SIG-M5 treated with dmso at 0.1 percent for 504 hours (cell line): ENCODE data around the gene SULT1C4.
A peak's percentile ranks its signal among the peaks of the same experiment; 100 is the strongest.

Experiments used
- DNase-seq: peaks from one replicate; lab custom pipeline; 2025; ENCODE audit not compliant: unreplicated experiment; lab: John Stamatoyannopoulos, UW

Gene SULT1C4

DNA sequence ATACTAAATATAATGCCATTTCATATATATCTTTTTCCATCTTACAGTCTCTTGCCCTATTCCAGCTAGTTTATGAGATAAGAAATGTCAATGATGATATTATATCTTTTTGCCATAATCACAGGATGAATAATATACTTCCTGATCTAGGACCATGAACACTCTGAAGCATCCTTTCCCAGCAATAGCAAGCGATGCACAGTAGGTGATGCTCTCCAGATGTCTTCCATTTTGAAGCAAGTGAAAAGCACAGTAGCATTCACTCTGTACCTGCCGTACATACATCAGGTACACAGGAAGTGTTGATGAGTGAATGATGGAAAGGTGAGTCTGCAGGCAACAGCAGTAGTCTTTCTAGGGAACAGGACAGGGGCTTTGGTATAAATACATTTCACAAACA, 8.6 kb upstream of the SULT1C4 start:
- DNase-seq, result no peak

DNA sequence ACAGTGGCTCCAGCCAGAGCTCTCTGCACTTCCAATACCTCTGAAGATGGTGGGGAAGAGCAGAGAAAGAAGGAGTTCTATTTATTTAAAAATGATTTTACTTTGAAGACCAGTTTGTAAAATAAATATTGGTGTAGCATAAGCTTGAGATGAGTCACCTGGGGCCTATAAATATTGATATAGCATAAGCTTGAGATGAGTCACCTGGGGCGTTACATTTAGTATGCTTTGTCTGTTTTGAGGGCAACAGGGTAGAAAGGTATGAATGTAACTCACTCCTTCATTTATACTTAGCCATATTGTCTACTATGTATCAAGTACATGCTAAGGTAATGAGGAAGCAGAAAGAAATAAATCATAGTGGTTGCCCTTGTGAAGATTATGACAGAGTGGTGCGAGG, 7.7 kb upstream of the SULT1C4 start:
- peak; percentile 46 for DNase-seq

DNA sequence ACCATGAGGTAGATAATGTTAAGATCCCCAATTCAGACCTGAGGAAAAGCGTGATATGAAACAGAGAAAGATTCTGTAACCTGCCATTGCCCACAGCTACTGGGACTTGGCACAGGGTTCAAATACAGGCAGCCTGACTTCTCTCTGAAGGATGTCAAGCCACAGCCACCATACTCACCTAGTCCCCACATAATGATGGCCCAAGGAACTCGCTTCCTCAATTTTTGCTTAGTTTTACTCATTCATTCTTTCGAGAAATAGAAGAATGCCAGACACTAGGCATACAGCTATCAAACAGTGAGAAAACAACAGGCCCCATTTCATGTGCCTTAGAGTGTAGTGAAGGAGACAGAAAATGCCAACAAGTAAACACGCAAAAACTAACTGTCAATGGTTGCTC, 980 bp upstream of the SULT1C4 start:
- DNase-seq, result no peak

DNA sequence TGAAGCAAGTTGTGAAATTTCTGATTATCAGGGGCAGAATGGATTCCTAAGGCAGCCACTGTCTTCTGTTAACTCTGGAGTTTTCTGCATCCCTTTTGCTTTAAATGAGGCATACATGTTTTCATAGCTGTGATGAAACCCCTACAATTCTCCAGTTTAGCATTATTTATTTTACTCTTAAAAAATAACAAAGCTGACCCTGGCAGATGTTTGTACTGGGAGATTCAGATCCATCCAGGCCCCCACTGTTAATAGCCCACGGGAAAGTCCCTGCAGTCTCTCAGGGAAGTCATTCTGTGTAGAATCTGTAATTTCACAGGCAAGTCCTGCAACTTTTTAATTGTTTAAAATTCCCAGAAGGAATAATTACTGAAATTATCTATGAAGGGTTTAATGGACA, 353 bp upstream of the SULT1C4 start:
- DNase-seq, result no peak

DNA sequence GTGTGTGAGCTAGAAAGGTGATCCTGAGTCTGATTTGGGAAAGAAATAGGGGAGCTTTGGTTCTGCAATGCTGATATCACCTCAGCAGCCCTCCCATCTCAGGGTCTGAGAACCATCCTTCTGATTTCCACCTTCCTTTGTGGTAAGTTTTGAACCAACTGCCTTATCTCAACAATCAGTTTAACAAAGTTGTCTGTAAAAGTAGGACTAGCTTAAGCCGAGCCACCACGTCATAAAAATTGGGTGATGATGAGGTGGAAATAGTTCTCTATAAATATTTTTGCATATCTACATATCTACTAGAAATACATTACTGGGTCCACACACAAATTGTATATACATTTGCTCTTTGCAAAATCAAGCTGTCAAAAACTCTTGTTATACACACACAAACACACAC, 1.1 kb downstream of the SULT1C4 start:
- DNase-seq, result no peak

DNA sequence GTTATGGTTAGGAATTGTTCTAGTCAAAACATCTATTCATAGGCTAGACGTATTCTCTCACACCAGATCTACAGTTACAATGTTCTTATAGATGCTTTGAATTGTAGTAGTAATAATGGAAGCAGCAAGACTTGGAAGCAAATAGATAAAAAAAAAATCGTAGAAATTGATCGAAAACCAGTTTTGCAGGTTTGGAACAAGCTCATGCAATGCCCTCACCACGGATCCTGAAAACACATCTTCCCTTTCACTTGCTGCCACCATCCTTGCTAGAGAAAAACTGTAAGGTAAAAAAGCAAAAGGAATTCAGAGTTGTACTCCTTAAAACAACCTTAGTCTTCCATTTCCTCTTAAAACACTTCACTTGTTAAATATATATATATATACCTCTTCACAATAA, 4.4 kb downstream of the SULT1C4 start:
- no peak for DNase-seq

DNA sequence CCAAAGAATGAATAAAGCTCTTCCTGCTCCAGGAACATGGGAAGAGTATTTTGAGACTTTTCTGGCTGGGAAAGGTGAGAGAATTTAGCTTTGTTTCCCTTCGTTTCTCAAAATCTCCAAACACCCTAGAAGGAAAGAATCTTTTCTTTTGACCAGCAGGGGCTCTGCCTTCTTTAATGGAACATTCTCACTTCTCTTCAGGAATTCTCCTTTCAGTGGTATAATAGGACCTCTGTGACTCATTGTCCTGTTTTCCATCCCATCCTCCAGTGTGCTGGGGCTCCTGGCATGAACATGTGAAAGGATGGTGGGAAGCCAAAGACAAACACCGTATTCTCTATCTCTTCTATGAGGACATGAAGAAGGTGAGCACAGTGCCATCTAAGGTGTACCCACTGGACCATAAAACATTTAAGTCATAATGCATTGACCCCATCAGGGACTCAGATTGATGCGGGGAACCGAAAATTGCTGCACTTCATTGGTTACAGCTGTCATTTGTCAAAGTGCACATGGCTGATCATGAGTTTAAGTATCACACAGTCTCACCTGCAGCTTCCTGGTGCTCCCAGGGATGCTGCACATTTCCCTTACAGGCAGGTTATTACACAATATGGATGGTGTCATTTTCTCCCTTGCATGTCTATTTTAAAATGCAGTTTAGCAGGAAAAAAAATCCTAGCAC, 5.5 kb downstream of the SULT1C4 start:
- no peak for DNase-seq

DNA sequence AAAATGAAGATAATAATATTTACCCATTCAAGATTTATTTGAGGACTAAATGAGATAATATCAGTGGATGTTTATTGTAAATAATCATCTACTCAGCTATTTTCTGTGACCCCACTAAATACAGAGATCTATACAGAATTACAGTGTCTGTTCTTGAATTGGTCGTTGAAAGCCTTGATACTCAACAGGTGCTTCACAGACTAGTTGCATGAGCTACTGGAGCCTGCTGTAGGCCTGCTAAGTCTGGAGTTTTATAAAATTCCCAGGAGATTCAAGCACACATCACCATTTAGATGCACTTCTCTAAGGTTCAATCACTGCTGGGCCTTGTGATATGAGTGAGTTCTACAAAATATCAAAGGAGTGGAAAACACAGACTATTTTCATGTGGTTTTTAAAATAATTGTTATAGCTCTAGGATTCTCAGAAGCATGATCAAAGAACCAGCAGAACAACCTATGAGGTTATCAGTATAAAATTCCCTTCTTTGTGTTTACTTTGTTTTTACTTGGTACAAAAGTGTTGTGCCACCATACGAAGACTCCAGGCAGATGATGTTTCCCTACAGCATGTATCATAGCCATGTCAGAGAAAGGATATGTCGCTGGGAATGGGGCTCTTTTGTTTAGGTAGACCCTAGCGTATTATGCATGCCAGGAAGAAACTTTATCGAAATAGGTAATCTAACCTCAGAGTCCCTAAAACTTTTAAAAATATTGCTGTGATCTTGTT, 7.1 kb downstream of the SULT1C4 start:
- DNase-seq, result no peak

DNA sequence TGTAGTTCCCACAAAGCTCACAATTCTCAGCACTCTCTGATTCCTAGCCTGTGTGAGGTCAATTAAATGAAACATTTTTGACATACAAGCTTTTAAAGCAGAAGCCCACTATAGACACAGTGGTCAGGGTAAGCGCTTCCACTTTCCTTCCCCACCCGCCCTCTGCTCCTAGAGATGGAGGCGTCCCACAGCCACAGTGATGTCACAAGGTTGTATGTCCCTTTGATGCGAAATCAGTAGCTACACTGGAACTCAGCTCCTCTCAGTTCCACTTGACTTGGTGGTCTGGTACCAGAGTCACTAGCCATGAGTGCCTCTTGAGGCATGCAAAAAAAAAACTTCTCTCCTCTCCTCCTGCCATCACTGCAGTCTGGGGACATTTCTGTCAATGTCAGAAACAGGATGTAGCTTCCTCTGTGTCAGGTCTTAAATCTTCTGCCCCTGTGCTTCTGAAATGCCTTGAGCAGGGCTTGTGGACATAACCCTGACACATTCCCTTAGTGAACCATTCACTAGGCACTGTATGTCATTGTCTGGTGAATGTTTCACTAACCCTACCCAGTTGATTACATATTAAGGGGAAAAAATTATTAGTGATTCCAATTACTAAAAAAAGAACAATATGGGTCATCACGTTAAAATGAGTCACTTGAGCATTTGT, 7.8 kb downstream of the SULT1C4 start:
- no peak for DNase-seq

DNA sequence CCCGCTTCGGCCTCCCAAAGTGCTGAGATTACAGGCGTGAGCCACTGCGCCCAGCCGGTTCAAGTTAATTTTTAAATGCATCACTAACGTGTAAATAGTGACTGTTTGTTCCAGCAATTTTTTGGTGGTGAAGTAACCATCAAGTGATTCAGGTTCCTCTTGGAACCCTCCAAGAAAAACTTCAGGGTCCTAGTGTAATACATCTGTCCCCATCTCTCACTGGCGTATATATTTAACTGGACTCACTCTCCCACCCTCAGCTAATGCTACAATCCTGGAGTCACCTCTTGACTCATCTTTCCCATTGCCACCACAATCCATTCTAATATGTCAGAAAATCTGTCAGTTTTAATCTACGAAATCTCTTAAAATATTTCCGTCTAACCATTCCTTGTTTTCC, 10.3 kb downstream of the SULT1C4 start:
- DNase-seq, result no peak

DNA sequence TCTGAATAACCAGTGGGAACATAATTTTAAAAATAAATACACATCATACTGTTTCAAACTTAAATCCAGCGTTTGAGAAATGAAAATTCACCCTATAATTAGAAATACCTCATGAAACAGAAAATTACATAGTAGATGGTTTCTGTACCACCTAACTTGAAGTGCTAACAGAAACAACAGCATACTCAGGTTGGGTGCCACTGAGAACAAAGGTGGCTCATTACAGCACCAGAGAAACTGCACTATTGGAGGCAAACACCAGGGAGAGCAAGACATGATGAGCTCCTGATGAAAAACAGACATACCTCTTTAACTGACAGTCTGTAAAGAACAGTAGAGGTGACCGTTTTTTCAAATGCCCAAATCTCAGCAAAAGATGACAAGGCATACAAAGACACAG, 12.6 kb downstream of the SULT1C4 start:
- DNase-seq, result no peak

DNA sequence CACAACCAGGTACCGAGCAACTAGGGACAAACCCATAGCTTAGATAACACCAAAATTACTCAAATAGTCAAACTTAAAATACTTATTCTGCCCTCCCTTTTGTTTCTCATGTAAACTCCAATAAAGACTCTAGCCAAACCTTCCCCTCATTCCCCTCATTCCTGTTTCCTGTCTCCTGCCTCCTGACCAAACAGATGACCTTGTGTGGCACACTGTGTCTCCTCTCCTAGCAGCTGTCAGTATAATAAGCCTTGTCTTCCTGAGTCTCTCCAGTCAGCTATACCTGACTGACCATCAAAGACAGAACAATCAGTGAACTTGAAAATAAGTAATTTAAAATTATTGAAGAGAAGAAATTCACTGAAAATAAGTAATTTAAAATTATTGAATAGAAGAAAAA, 14.3 kb downstream of the SULT1C4 start:
- DNase-seq, result no peak

DNA sequence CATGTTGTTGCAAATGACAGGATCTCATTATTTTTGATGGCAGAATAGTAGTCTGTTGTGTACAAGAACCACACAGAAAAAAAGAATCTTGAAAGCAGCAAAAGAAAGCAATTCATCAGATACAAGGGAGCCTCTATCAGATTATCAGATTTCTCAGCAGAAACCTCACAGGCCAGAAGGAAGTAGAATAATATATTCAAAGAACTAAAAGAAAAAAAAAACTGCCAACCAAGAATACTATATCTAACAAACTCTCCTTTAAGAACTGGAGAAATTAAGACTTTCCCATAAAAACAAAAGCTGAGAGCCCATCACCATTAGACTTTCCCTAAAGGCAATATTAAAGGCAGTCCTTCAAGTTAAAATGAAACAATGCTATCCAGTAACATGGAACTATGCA, 15.4 kb downstream of the SULT1C4 start:
- no peak for DNase-seq

DNA sequence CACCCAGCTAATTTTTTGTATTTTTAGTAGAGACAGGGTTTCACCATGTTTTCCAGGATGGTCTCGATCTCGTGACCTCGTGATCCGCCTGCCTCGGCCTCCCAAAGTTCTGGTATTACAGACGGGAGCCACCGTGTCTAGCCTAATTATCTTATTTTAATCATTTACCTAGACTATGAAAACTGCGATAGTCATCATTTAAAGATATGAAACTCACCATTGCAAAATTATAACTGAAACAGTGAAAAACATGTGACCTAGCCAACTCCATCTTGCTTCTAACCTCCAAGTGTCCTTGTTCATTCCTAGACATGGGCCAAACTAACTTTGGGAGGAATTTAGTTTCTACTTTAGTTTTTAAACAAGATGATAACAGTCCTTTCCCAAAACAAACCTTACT, 17.4 kb downstream of the SULT1C4 start:
- DNase-seq, result no peak

DNA sequence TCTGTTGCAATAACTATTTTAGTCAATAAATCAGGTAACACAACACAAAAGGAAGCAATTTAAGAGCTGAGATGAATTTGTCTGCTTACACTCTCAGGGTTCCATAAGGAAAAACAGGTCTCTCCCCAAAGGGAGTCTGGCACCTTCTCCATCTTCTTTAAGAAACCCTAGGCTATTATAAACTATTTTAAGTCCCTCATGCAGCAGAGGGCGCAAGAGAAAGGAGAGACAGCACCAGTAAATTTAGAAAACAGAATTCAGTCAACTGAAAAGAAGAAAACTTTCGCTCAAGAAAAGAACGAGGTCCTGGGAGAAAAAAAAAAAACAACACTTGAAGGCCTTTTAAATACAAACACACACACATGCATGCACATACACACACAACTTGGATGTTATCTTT, 19.1 kb downstream of the SULT1C4 start:
- DNase-seq, result peak; percentile 41

DNA sequence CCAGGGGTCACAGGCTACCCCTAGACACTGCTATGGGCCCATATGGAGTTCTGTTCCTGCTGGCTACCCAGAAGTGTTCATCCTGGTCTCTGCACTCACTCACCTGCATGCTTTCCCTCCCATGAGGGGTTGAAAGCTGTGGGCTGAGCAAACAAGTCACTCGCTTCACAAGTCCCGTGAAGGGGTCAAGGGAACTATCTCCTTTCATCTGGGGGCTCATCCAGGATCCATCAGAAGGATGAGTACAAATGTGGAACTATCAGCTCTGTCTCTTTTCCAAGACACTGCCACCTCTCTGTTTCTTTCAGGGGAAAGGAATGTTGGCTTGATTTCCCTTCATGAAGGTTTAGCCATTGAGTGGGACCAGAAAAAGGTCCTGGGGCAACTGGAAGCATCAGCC, 21.7 kb downstream of the SULT1C4 start:
- no peak for DNase-seq

DNA sequence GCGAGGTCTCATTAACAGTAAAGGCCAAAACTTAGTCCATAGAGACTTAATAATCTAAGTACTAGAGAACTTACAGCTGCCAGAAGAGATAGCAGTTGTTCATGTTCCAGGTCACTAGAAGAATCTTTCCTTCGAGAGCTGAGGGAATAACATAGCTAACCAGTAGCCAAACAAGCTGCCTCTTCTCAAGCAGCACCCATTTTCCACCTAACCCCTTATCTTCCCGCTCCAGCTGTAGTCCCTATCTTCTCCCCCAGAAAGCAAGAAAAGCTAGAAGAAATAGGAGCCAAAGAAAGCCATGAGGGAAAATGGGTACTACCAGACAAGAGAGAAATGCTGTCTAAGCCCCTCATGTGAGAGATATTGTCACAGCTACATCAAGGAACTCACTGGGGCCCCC, 24.0 kb downstream of the SULT1C4 start:
- DNase-seq, result no peak

DNA sequence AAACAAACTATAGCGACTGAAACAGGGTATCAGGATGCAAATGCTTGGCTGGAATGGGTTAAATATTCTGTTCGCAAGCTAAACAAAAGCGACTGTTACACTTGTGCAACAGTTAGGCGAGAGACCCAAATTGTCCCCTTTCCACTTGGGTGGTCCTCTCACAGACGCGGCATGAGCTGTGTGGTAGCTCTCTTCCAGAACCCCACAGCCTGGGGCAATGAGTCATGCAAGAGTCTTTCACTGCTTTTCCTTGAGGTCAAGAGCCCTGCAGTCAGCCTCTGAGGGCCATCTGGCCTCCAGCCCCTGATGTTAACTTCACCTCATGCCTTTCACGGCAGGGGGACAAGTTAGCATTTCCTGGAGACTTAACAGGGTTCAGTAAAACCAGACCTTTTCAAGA, 25.7 kb downstream of the SULT1C4 start:
- no peak for DNase-seq

DNA sequence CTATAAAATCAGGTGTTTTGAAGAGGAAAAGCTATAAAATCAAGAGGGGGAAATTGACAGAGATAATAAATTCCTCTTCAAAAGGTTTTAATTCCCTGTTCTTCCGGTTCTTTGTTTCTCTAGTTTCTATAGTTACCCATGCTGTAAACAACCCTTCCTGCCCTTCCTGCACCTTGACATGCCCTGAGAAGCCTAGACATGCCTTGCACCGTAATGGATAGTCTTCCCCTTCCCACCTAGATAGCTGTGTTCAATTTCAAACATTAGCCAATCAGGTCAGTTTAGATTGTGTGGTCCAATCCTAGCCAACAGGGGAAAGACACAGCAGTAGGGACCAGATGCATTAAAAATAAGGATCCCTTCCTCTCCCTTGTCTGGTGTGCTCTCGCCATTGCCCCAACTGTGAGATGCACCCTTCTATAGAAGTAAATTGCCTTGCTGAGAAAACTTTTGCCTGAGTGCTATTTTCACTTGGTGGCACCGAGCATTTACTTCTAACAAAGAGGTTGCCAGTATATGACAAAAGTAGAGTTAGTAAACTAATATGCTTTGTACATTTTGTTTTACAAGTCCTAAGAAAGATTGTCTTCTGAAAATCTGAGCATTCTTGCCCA, 27.1 kb downstream of the SULT1C4 start:
- DNase-seq, result no peak

DNA sequence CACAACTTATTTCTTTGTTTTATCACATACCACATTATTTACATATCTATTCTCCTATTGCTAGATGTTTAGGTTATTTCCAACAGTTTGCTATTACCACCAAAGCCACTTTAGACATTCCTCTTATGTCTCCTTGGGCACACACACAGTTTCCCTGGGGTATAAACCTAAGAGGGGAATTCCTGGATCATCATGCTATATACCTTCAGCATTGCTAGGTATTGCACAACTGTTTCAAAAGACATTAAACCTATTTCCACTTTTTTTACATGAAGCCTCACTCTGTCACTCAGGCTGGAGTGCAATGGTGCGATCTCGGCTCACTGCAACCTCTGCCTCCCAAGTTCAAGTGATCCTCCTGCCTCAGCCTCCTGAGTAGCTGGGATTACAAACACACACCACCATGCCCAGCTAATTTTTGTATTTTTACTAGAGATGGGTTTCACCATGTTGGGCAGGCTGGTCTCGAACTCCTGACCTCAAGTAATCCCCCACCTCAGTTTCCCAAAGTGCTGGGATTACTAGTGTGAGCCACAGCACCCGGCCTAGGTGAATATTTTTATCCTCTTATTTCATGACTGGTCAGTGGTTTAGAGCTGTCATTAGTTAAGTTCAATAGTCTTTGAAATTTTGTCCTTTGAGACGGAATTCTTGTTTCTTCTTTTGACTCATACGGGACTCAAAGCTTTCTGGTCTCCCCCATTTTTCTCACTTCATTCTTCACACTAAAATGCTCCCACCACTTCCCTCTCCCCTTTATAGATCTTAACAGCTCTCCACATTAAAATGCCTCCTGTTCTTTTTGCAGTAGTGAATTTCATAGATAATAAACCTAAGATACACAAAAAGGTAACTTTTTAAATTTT, 30.3 kb downstream of the SULT1C4 start:
- DNase-seq, result no peak

DNA sequence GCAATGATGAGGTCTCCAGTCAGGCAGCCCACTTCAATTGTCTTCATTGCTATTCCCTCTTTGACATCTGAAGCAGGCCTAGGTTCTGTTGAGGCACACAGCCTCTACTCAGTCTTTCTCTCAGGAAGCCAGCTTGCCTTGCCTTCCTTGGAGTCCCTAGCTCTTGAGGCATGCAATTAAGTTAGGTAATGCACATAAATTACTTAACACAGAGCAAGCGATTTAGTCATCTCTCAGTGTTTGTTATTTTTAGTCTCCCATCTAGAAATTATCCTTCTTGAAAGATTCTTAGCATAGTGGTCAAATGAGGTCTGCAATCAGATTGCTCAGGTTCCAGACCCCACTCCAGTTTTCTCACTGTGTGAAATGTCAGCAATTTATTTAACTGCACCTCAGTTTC, 32.0 kb downstream of the SULT1C4 start:
- DNase-seq, result peak; percentile 8
